Loucy (cell line): ENCODE results near the gene CD68.

Experiments used
- CTCF ChIP-seq: fragments of 200-600 bp; sonication (generic); conservative IDR thresholded peaks from 2 replicates; pipeline ENCODE4 v1.5.1; 2014; ENCODE audit warnings: mild to moderate bottlenecking, antibody characterized with exemption, low read length
- EZH2phosphoT487 ChIP-seq: fragments of 200-600 bp; IDR thresholded peaks from 2 replicates; pipeline ENCODE4 v1.6.1; 2018; ENCODE audit warnings: antibody characterized with exemption, mild to moderate bottlenecking, moderate library complexity, borderline replicate concordance

- TF ChIP-seq CTCF, result no peak
- no peak for TF ChIP-seq EZH2phosphoT487
Observed at GRCh38 chr17:7620835-7621234, 41.4 kb downstream of the CD68 start.
